Caco-2 (cell line): ENCODE results near the gene TNS1. TPM values are rescaled to one million over a fixed set of nuclear protein-coding genes. Genes with fewer than 3 reads are reported as not detected.
A peak's percentile ranks its signal among the peaks of the same experiment; 100 is the strongest.

Experiments
- BruUV-seq: library from RNA; stranded (reverse); fragments of 400-500 nt; replicated peaks from 2 replicates; lab custom pipeline; 2021; lab: Mats Ljungman, UMichigan
- CTCF ChIA-PET: fragments of 300-600 bp; sonication (Branson Sonifier 250); formaldehyde crosslinking; loops from one replicate; lab custom pipeline; 2022; ENCODE audit warnings: antibody characterized with exemption; lab: Charles Lee
- POLR2A ChIA-PET: fragments of 300-600 bp; sonication (Branson Sonifier 250); formaldehyde crosslinking; loops from one replicate; lab custom pipeline; 2022; ENCODE audit warnings: antibody characterized with exemption; lab: Charles Lee
- DNase-seq, 2 experiments: peaks; one replicate each; pipeline versions ENCODE4 v3.0.0 to v3.0.0-alpha.2; 2020 to 2022
- H3K27me3 ChIP-seq: replicated peaks from 2 replicates; pipeline ENCODE4 v1.6.0; 2011; ENCODE audit warnings: low read length; ENCODE audit not compliant: control insufficient read depth, insufficient read depth
- H3K36me3 ChIP-seq: 2 replicates; pipeline ENCODE4 v1.5.1; 2011; ENCODE audit warnings: low read length; ENCODE audit not compliant: control insufficient read depth, insufficient read depth
- H3K4me1 ChIP-seq: fragments of 250-450 bp; sonication (Bioruptor Pico); 2 replicates; pipeline ENCODE4 v1.5.1; 2020; ENCODE audit warnings: mild to moderate bottlenecking
- H3K4me3 ChIP-seq: 2 replicates; pipeline ENCODE4 v1.5.1; 2011; ENCODE audit warnings: low read depth, mild to moderate bottlenecking, control low read depth, low read length
- H3K9me3 ChIP-seq: fragments of 250-450 bp; sonication (Bioruptor Pico); 2 replicates; pipeline ENCODE4 v1.5.1; 2020; ENCODE audit warnings: mild to moderate bottlenecking, moderate library complexity
- H3K27ac Mint-ChIP-seq: one replicate; pipeline ENCODE4 v1.8.0; 2022; ENCODE audit warnings: mixed read lengths; ENCODE audit not compliant: unreplicated experiment
- H3K27me3 Mint-ChIP-seq: one replicate; pipeline ENCODE4 v1.8.0; 2022; ENCODE audit warnings: mixed read lengths; ENCODE audit not compliant: insufficient read depth, unreplicated experiment
- H3K36me3 Mint-ChIP-seq: one replicate; pipeline ENCODE4 v1.8.0; 2022; ENCODE audit warnings: mild to moderate bottlenecking, mixed read lengths; ENCODE audit not compliant: insufficient read depth, unreplicated experiment
- H3K4me1 Mint-ChIP-seq: one replicate; pipeline ENCODE4 v1.8.0; 2022; ENCODE audit warnings: low read depth, mixed read lengths; ENCODE audit not compliant: unreplicated experiment
- H3K4me3 Mint-ChIP-seq: one replicate; pipeline ENCODE4 v1.8.0; 2022; ENCODE audit warnings: mild to moderate bottlenecking, moderate library complexity, mixed read lengths; ENCODE audit not compliant: unreplicated experiment
- H3K9me3 Mint-ChIP-seq: one replicate; pipeline ENCODE4 v1.8.0; 2022; ENCODE audit warnings: mixed read lengths; ENCODE audit not compliant: unreplicated experiment
- intact Hi-C: fragments of 100-400 bp; cut with micrococcal nuclease; formaldehyde crosslinking; loops from one replicate; pipeline ENCODE4 v1.10.0; 2022; ENCODE audit not compliant: unreplicated experiment
- total RNA-seq: library from RNA; stranded (reverse); gene quantifications from 2 replicates; pipeline ENCODE4 v1.2.3, GENCODE V29; 2022
- TF ChIP-seq, protein P1 (sequence below), 2 experiments: fragments of 200-600 bp in 1 of 2; IDR thresholded peaks; 1 replicate in 1 of 2; 2 replicates in 1 of 2; pipeline versions ENCODE4 v1.5.1 to v1.8.0; 2011 to 2022; ENCODE audit warnings: antibody characterized with exemption in 1 of 2, control low read depth in 1 of 2, inconsistent platforms in 1 of 2, low read depth in 1 of 2, low read length in 1 of 2, mild to moderate bottlenecking in 1 of 2, moderate library complexity in 1 of 2; ENCODE audit not compliant: insufficient read depth in 1 of 2, severe bottlenecking in 1 of 2, unreplicated experiment in 1 of 2

Gene TNS1
- total RNA-seq, 1 experiment from 2014 or later, result 16.1 TPM

DNA sequence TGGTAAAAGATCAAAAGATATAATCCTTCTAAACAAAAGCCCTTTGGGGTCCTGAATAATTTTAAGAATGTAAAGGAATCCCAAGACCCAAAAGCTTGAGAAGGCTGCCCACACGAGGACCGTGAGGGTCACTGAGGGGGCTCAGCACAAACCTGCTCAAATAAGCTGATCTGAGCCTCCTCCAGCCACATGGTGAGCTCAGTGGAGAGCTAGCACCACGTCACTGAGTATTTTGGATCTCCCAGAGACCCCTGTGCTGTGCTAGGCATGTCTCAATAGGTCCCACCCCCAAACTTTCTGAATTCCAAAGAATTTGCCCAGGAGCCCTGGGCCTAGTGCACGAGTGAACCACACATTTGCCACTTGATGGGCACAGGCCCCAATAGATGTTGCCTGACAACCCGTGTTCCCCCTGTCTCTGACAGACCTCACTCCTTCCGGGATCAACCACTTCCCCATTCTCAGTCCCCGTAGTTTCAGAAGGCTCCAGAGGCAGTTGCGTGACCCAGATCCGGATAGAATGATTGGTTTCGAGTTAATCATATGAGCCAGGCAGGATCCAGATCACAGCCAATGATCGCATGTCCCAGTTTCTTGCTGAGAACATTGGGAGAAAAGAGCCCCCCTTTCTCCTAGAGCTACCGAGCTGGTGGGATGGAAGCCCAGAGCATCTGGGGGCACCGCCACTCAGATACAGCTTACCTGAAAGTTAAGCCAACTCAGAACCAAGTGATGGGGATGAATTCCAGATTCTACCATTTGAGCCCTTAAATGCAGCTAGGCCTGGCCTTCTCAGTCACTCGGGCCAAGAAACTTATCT, 203.8 kb downstream of the TNS1 start:
- Mint-ChIP-seq H3K9me3 (no peaks in the 10 kb centered on the region), H3K4me3 (no peak overlapping the region), H3K27ac (no peak overlapping the region), H3K4me1 (no peaks in the 10 kb centered on the region), H3K36me3 (no peaks in the 10 kb centered on the region), H3K27me3 (no peaks in the 10 kb centered on the region)
- peak in 1 of 2 experiments; percentile 12 for DNase-seq
- ChIA-PET CTCF (interaction anchor here (0.8 to 1.3 kb wide), 2 partner anchors 13 to 88 kb away, joined by 3 to 5 read pairs; no protein-coding TSS in a partner anchor), POLR2A (no interaction called here)
- H3K9me3 ChIP-seq, result no peaks in the 10 kb centered on the region
- H3K36me3 ChIP-seq, result no peaks in the 10 kb centered on the region
- BruUV-seq, result no TSS peak
- no peak overlapping the region for H3K4me3 ChIP-seq
- intact Hi-C loops, result no loop called here
- H3K27me3 ChIP-seq, result no peaks in the 10 kb centered on the region
- H3K4me1 ChIP-seq, result peaks cover 8% of the 10 kb centered on the region; the same call in 1 of the 2 replicates
- TF ChIP-seq, protein P1, sequence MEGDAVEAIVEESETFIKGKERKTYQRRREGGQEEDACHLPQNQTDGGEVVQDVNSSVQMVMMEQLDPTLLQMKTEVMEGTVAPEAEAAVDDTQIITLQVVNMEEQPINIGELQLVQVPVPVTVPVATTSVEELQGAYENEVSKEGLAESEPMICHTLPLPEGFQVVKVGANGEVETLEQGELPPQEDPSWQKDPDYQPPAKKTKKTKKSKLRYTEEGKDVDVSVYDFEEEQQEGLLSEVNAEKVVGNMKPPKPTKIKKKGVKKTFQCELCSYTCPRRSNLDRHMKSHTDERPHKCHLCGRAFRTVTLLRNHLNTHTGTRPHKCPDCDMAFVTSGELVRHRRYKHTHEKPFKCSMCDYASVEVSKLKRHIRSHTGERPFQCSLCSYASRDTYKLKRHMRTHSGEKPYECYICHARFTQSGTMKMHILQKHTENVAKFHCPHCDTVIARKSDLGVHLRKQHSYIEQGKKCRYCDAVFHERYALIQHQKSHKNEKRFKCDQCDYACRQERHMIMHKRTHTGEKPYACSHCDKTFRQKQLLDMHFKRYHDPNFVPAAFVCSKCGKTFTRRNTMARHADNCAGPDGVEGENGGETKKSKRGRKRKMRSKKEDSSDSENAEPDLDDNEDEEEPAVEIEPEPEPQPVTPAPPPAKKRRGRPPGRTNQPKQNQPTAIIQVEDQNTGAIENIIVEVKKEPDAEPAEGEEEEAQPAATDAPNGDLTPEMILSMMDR (IDR thresholded peaks at IDR 0.05; ENCODE audit: insufficient read depth in 1 of 2, low read depth in 1 of 2, low read length in 1 of 2, severe bottlenecking in 1 of 2, unreplicated experiment in 1 of 2), result no peak

DNA sequence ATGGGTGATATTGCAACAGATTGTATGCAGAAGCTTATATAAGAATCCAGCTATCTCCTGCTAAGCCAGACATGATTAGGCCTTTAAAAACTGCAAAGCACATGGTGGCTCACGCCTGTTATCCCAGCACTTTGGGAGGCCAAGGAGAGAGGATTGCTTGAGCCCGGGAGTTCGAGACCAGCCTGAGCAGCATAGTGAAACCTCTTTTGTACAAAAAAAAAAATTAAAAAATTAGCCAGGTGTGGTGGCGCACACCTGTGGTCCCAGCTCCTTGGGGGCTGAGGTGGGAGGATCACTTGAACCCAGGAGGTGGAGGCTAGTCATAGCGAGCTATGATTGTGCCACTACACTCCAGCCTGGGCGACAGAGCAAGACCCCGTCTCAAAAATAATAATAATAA, 204.6 kb downstream of the TNS1 start:
- Histone ChIP-seq H3K36me3 (no peaks in the 10 kb centered on the region), H3K4me1 (peaks cover 8% of the 10 kb centered on the region; the same call in 1 of the 2 replicates), H3K9me3 (no peaks in the 10 kb centered on the region), H3K4me3 (no peak overlapping the region), H3K27me3 (no peaks in the 10 kb centered on the region)
- CTCF ChIA-PET, result interaction anchor here (1.3 kb wide), 1 partner anchor 12 kb away, joined by 5 read pairs; no protein-coding TSS in a partner anchor
- intact Hi-C loops, result no loop called here
- BruUV-seq, result no TSS peak
- no peaks in the 10 kb centered on the region for H3K27me3 Mint-ChIP-seq
- H3K9me3 Mint-ChIP-seq, result no peaks in the 10 kb centered on the region
- POLR2A ChIA-PET, result no interaction called here
- peak in 1 of 2 experiments; percentile 4 for DNase-seq
- no peaks in the 10 kb centered on the region for H3K36me3 Mint-ChIP-seq
- no peak overlapping the region for H3K27ac Mint-ChIP-seq
- TF ChIP-seq, protein P1 (IDR thresholded peaks at IDR 0.05; ENCODE audit: insufficient read depth in 1 of 2, low read depth in 1 of 2, low read length in 1 of 2, severe bottlenecking in 1 of 2, unreplicated experiment in 1 of 2), result no peak
- no peak overlapping the region for H3K4me3 Mint-ChIP-seq
- H3K4me1 Mint-ChIP-seq, result no peaks in the 10 kb centered on the region

DNA sequence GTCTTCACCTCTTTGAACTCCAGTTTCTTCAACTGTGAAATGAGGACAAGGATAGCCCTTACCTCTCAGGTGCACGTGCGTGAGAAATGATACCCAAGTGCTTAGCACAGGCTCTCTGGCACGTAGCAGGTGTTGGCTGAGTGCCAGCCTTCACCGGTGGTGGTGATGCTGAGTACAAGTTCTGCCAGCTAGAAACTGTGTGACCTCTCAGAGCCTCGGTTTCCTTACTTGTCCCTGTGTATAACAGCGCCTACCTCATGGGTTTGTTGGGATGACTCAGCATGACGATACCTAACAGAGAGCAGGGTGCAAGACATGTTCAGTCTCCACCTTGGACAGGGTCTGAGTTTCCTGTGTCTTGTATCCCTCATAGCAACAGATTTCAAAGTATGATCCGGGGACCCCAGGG, 205.1 kb downstream of the TNS1 start:
- DNase-seq, result no peak
- H3K4me1 Mint-ChIP-seq, result no peaks in the 10 kb centered on the region
- ChIA-PET POLR2A (no interaction called here), CTCF (no interaction called here)
- H3K27ac Mint-ChIP-seq, result no peak overlapping the region
- no peaks in the 10 kb centered on the region for H3K36me3 ChIP-seq
- no peaks in the 10 kb centered on the region for H3K9me3 ChIP-seq
- H3K27me3 ChIP-seq, result no peaks in the 10 kb centered on the region
- peaks cover 8% of the 10 kb centered on the region; the same call in 1 of the 2 replicates for H3K4me1 ChIP-seq
- H3K36me3 Mint-ChIP-seq, result no peaks in the 10 kb centered on the region
- no peak overlapping the region for H3K4me3 ChIP-seq
- no TSS peak for BruUV-seq
- intact Hi-C loops, result no loop called here
- H3K9me3 Mint-ChIP-seq, result no peaks in the 10 kb centered on the region
- H3K4me3 Mint-ChIP-seq, result no peak overlapping the region
- TF ChIP-seq, protein P1 (IDR thresholded peaks at IDR 0.05; ENCODE audit: insufficient read depth in 1 of 2, low read depth in 1 of 2, low read length in 1 of 2, severe bottlenecking in 1 of 2, unreplicated experiment in 1 of 2), result no peak
- no peaks in the 10 kb centered on the region for H3K27me3 Mint-ChIP-seq
